ENCODE results near the gene GUSB.

DNA sequence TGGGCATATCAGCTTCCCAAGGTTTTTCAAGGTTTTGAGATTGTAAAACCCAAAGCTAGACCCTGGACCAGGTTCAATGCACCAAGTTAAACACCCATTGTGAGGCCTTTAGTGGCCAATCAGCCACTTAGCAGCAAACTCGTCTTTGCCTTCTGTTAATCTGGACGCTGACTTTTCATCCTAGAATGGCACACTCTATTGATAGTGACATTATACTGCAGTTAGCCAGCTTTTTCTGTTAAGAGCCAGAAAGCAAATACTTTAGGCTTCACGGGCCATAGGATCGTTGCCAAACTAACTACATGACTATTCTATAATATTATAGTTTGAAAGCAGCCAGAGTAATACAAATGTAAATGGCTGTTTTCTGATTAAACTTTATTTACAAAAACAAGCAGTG lies 57.8 kb downstream of the GUSB start:
- no peak for TF ChIP-seq CTCF (IDR thresholded peaks at IDR 0.05; ENCODE audit: borderline replicate concordance, extremely low read depth, low read length, poor library complexity, severe bottlenecking)
- TF ChIP-seq EZH2 (IDR thresholded peaks at IDR 0.05; ENCODE audit: borderline replicate concordance, low read depth, low read length, severe bottlenecking): no peak
